GM12875 (cell line): ENCODE measurements around the gene AP4E1.

Source experiments
- H3K4me3 ChIP-seq: one replicate; pipeline ENCODE4 v1.5.1; 2011; ENCODE audit warnings: low read depth, low read length, control low read depth
- CTCF ChIP-seq: IDR thresholded peaks from 2 replicates; pipeline ENCODE4 v1.5.1; 2011; ENCODE audit warnings: low read depth, mild to moderate bottlenecking, control low read depth, inconsistent platforms, low read length, moderate library complexity, borderline replicate concordance; ENCODE audit not compliant: insufficient read depth

AP4E1 gene

GRCh38 chr15:50979041-50979440, 70.6 kb downstream of the AP4E1 start:
- TF ChIP-seq CTCF = no peak
- H3K4me3 ChIP-seq = no peak overlapping the region

- H3K4me3 ChIP-seq = no peak overlapping the region
- no peak for TF ChIP-seq CTCF
Observed at GRCh38 chr15:50993598-50993997, 85.1 kb downstream of the AP4E1 start.

- no peak for TF ChIP-seq CTCF
- H3K4me3 ChIP-seq = no peak overlapping the region
Observed at GRCh38 chr15:50996641-50997040, 88.2 kb downstream of the AP4E1 start.

- H3K4me3 ChIP-seq = no peak overlapping the region
- no peak for TF ChIP-seq CTCF
Observed at GRCh38 chr15:50997371-50998051, 89.0 kb downstream of the AP4E1 start.

GRCh38 chr15:51004103-51004551, 95.6 kb downstream of the AP4E1 start:
- no peak for TF ChIP-seq CTCF
- no peak overlapping the region for H3K4me3 ChIP-seq

- TF ChIP-seq CTCF = no peak
Observed at GRCh38 chr15:51006336-51006985, 98.0 kb downstream of the AP4E1 start.

GRCh38 chr15:51007131-51007666, 98.7 kb downstream of the AP4E1 start:
- no peak overlapping the region for H3K4me3 ChIP-seq
- TF ChIP-seq CTCF = no peak

More at GRCh38 chr15:51006336-51006985, 98.0 kb downstream of the AP4E1 start:
- H3K4me3 ChIP-seq = no peak overlapping the region
